Retina (tissue), 1 donor: Measurements from ENCODE around the gene DUSP23.
A peak's percentile ranks its signal among the peaks of the same experiment; 100 is the strongest.

Source experiments
- DNase-seq: peaks from one replicate; pipeline ENCODE4 v3.0.0-alpha.2; 2016

The DUSP23 gene

GRCh38 chr1:159786966-159787365, 6.2 kb downstream of the DUSP23 start:
- DNase-seq = no peak

DNA sequence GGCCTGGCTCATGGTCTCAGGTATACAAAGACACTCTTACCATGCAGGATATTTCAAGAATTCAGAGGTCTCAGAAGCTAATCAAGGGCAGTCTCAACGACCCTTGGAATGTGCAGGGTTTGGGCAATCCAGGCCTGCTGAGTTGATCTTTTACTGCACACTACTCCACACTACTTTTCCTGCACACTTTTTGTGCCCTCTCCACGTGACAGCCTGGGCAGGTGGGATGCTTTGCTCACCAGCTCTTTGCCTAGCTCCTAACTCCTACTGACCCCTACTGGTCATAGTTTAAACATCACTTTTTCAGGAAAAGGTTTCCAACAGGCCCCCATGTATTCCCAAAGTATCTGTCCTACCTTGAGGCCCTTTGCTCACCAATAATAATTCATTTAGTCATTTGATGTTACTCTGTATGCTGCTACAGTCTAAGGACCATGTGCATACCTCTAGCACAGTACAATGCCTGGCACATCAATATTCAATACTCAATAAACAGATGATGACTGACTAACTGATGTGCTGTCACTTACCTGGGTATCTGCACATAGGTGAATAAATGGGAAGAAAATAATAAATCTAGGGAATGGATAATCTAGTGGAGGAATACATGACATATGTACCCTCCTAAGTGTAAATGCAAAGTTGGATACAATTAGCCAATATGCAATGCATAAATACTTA, 9.6 kb downstream of the DUSP23 start:
- DNase-seq = peak; percentile 37

DNA sequence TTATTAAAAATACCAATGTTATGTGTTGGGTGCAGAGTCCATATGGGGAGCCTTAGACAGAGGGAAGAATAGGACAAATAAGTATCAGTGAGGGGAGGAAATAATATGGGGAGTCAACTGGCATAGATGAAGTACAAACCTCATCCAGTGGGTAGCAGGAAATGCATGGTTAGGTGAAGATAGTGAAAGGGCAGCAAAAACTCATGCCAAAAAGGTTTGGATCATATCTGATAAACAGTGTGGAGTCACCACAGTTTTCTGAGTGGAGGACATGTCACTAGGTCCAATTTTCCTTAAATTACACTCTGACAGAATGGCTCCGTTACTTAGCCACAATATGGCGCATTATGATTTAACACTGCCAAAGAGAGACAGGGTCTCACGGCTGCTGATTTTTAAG, 10.3 kb downstream of the DUSP23 start:
- DNase-seq = no peak

DNA sequence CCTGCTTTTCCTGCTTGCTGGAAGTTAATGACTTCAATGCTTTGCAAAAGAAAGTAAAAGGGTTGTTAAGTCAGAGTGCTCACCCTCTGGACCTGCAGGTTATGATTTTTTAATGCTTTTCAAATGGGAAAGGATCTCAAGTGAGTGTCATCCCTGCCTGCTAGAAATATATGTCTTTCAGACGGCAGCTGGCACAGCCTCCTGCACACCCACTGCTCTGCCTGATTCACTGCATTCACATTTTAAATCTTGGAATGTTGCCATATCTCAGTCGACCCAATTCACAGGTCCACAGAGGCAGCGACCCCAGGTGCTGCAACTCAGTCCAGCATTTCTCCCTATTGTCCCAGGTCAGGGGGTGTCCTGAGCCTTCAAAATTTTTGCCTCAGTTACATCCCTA, 10.7 kb downstream of the DUSP23 start:
- no peak for DNase-seq

DNA sequence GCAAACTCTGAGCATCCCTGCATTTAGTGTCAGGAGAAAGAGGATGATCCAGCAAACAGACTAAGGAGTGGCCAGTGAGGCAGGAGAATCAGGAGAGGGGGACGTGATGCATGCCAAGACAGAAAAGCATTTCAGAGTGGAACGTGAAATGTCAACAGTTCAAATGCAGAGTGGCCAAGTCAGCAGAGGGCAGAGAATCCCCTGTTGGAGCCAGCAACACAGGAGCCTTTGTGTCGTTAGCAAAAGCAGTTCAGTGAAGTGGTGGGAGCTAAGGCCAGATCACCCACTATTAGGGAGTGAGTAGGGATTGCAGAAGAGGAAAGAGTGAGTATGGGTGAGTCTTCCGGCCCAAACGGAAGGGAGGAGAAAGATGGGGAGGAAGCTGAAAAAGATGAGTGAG, 14.8 kb downstream of the DUSP23 start:
- DNase-seq = no peak

GRCh38 chr1:159798893-159799292, 18.1 kb downstream of the DUSP23 start:
- peak; percentile 67 for DNase-seq

DNA sequence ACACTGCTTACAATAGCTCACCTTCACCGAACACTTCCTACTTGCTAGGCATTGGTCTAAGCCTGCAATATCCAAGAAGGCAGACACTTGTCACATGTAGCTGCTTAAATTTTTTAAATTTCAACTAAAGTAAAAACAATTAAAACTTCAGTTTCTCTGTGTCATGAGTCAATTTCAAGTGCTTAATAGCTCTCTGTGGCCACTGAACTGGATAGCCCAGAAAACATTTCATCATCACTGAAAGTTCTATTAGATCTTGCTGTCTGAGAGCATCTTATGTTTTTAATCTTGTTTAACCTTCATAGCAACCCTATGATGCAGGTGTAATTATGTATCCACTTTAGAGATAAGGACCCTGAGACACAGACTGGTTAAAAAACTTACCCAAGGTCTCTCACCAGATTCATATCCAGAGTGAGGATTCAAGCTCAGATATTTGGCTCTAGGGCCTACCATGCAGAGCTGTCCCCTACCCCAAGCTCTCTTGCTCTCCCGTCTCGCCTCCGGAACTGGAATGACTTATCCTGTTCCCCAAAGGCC, 18.8 kb downstream of the DUSP23 start:
- no peak for DNase-seq

- no peak for DNase-seq
Measured at GRCh38 chr1:159800177-159800930, 19.6 kb downstream of the DUSP23 start.

DNA sequence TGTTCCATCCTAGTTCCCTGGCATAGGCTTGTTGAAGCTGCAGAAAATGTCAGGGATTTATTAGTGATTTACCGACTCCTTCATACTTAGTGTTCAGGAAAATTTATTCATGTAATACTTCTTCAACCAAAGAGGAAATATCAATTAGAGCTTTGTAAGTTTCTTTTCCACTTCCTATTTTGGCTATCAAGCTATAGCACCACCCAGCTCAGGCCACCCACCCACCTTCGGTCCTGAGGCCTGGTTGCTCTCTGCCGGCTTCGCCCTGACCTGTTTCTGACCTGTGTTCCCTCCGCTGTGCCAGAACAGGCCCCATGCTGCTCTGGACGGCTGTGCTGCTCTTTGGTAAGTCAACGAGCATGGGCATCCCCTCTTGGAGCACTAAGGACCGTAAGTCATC, 21.3 kb downstream of the DUSP23 start, which contains the start of gene FCRL6:
Gene FCRL6, plus strand, starts transcription at position 250 of the 400 bp plus-strand sequence. Its CDS starts 65 bp downstream, at position 315.
- no peak for DNase-seq

GRCh38 chr1:159803956-159804689, 23.4 kb downstream of the DUSP23 start:
- DNase-seq = no peak

GRCh38 chr1:159804924-159805323, 24.2 kb downstream of the DUSP23 start:
- DNase-seq = no peak

GRCh38 chr1:159815926-159816325, 35.2 kb downstream of the DUSP23 start:
- DNase-seq = no peak

DNA sequence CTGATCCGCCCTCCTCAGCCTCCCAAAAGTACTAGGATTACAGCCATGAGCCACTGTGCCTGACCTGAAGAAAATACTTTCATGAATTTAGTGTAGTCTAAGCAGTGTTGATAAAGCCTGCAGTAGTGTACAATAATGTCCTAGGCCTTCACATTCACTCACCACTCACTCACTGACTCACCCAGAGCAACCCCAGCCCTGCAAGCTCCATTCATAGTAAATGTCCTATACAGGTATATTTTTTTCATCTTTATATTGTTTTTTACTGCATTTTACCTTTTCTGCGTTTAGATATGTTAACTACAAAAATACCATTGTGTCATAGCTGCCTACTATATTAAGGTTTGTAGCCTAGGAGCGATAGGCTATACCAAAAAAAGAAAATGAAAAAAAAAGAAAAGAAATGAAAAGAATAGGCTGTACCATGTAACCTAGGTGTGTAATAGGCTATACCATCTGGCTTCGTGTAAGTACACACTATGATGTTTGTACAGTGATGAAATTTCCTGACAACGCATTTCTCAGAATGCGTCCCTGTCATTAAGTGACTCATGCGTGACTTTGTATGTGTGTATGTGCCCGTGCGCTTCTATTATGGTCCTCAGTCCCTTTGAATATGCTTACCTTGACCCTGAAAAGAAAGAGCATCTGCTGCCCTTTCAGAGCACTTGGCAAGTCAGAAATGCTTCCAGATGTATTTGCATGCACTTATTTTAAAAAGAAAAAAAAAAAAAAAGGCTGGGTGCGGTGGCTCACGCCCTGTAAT, 36.7 kb downstream of the DUSP23 start:
- DNase-seq = no peak

DNA sequence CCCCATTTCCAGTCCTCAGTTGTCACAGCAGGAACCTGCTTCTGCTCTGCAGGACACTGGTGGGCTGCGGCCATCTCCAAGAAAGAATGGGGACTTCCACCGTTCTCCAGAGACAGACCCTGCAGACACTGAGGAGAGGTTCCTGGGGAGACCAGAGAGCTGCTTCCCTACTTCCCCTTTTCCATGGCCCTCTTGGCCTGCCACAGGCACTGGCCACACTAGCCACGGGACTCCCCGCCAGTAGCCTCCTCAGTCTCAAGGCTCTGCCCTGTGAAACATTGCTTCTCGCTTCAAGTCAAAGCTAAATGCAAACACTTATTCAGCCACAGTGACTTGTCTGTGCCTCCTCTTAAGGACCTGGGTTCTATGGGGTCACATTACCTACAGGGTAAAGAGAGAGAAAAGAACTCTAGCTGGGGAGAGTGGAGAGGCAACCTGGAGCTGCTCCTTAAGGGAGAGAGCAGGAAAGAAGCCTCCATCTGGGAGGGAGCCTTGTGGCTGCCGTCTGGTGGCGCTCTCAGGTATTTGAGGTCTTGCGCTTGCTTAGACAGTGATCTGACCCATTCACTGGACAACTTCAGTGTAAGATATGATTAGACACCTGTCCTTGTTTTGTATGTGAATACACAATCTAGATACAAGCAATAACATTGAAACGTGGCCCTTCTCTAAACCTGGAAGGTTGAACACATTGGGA, 40.6 kb downstream of the DUSP23 start:
- DNase-seq = peak; percentile 74

DNA sequence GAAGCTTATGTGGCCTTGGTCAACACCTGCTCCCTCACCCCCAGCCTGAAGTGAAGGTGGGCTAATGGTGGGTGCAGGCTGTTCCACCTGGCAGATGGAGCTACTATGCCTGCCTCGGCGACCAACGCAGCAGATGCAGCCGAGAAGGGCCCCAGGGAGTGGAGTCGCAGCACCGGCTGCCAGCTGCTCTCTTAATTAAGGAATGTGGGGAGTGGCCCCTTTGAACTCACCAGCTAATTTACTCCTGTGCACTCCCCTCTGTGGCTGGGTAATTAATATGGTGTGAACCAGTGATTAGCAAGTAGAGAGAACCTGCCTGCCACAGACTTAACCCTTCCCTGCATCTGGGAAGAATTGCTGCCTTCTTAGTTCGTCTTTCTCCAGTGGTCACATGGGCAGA, 42.6 kb downstream of the DUSP23 start:
- peak; percentile 59 for DNase-seq

- DNase-seq = no peak
Measured at GRCh38 chr1:159825564-159825963, 44.8 kb downstream of the DUSP23 start.

GRCh38 chr1:159826441-159827101, 45.8 kb downstream of the DUSP23 start, which contains the start of gene SLAMF8:
Gene SLAMF8 (plus strand): TSS chr1:159826873. CDS start chr1:159826899, 26 bp downstream.
- DNase-seq = no peak

DNA sequence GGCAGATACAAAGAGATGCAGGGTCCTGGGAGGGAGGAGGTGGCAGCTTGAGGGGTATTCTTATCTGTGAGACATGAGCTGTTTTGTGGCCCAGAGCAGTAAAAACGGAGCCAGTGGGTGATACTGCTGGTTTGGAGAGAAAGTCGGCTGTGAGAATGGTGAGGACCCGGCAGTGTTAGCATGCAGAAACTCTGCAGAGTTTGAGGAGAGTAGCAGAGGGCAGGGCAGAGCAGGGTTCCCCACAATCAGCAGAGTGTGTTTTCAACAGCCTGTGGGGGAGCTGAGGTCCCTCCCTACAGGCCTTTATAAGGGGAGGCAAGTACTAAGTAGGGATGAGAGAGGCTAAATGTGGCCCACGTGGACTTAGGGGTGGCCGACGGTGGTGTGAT, 46.3 kb downstream of the DUSP23 start:
- no peak for DNase-seq

DNA sequence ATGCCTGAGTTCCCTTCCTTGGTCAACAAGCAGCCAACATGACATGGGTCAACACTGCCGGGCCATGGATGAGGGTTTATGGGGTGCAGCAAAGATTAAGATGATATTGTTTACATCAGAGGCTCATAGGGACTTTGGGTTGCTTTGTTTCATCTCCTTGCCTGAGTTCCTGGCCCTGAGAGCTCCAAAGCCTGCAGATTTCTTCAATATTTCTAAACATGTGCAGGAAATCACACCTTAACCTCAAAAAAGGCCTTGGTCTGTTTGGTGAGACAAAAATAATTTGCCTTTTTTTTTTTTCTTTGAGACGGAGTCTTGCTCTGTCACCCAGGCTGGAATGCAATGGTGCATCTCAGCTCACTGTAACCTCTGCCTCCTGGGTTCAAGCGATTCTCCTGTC, 46.8 kb downstream of the DUSP23 start:
- no peak for DNase-seq

GRCh38 chr1:159828176-159828575, 47.4 kb downstream of the DUSP23 start:
- no peak for DNase-seq

DNA sequence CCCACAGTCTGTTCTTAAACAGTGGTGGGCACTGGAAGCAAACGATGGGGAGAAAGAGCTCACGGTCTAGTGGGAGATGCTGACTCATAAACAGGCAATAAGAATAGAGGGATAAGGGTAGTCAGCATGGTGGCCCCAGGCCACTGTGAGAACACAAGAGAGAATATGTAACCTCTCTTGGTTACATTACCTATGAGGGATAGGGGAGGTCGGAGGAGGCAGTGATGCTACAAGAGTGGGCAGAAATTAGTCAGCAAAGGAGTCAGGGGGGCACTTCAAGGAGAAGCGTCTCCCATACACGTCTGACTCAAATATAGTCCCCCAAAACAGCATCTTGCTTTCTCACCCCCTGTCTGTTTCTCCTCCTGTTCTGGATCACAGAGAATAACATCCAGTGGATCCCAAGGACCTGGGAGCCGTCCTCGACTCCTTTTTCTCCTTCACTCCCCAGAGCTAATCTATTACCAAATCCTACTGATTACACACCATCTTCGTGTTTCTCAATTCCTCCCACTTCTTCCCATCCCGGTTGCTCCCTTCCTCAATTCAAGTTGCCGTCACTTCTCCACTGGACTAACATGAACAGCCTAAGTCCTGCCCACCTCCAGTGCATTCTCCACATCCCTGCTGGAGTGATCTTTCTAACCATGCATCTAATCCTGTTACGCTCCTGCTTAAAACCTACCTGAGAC, 48.0 kb downstream of the DUSP23 start:
- no peak for DNase-seq
